Panc1 (cell line): Measurements from ENCODE around the gene TMEM201. TPM values are rescaled to one million over a fixed set of nuclear protein-coding genes. Genes with fewer than 3 reads are reported as not detected.
"Not testable (repeated sequence)": the region's sequence is repeated elsewhere in the genome, so short reads cannot be mapped to it uniquely, and the experiment has no call there.

Experiments used
- ATAC-seq: fragments of 200-7000 bp; cut with Tn5 transposase; 2 replicates; pipeline ENCODE4 v1.9.1; 2020; ENCODE audit warnings: mild to moderate bottlenecking, moderate library complexity
- BruUV-seq: library from RNA; stranded (reverse); fragments of 400-500 nt; replicated peaks from 2 replicates; lab custom pipeline; 2021; lab: Mats Ljungman, UMichigan
- CTCF ChIA-PET: fragments of 300-600 bp; sonication (Branson Sonifier 250); formaldehyde crosslinking; loops from one replicate; lab custom pipeline; 2022; ENCODE audit warnings: antibody characterized with exemption; lab: Charles Lee
- POLR2A ChIA-PET: fragments of 300-600 bp; sonication (Branson Sonifier 250); formaldehyde crosslinking; loops from one replicate; lab custom pipeline; 2022; ENCODE audit warnings: antibody characterized with exemption; lab: Charles Lee
- DNase-seq: peaks from one replicate; pipeline ENCODE4 v3.0.0-alpha.2; 2010; ENCODE audit warnings: low read depth, low spot score
- H3K27ac ChIP-seq: 2 replicates; pipeline ENCODE4 v1.5.1; 2011; ENCODE audit warnings: mild to moderate bottlenecking, low read length, inconsistent platforms
- H3K27me3 ChIP-seq: fragments of 200-500 bp; sonication (Bioruptor generic); 2 replicates; pipeline ENCODE4 v1.6.0; 2014; ENCODE audit warnings: low read length, inconsistent platforms; ENCODE audit not compliant: control insufficient read depth, insufficient read depth
- H3K36me3 ChIP-seq: fragments of 200-500 bp; sonication (Bioruptor generic); 2 replicates; pipeline ENCODE4 v1.5.1; 2014; ENCODE audit warnings: inconsistent platforms, mild to moderate bottlenecking, low read length, moderate library complexity; ENCODE audit not compliant: control insufficient read depth, insufficient read depth
- H3K4me1 ChIP-seq: 2 replicates; pipeline ENCODE4 v1.5.1; 2011; ENCODE audit warnings: inconsistent platforms, mild to moderate bottlenecking, low read length, moderate library complexity; ENCODE audit not compliant: control insufficient read depth, insufficient read depth
- H3K4me3 ChIP-seq, 2 experiments: 2 replicates each; pipeline ENCODE4 v1.5.1; 2011 to 2012; ENCODE audit warnings: low read depth in 2 of 2, low read length in 2 of 2, mild to moderate bottlenecking in 2 of 2, inconsistent platforms in 1 of 2, moderate library complexity in 1 of 2
- H3K9me3 ChIP-seq: fragments of 200-500 bp; sonication (Bioruptor generic); 2 replicates; pipeline ENCODE4 v1.5.1; 2014; ENCODE audit warnings: low read depth, mild to moderate bottlenecking, inconsistent platforms, low read length, moderate library complexity; ENCODE audit not compliant: control insufficient read depth, insufficient read depth
- POLR2AphosphoS5 ChIP-seq: IDR thresholded peaks from 2 replicates; pipeline ENCODE4 v1.6.1; 2012; ENCODE audit warnings: mild to moderate bottlenecking, low read depth, low read length, moderate library complexity
- SIN3A ChIP-seq: IDR thresholded peaks from 2 replicates; pipeline ENCODE4 v1.6.1; 2012; ENCODE audit warnings: low read depth, mild to moderate bottlenecking, low read length, moderate library complexity, borderline replicate concordance; ENCODE audit not compliant: insufficient read depth
- TCF7L2 ChIP-seq: IDR thresholded peaks from 2 replicates; pipeline ENCODE4 v1.6.1; 2011; ENCODE audit warnings: mild to moderate bottlenecking, low read depth, low read length, inconsistent platforms
- in situ Hi-C: cut with HindIII; loops from 2 replicates; pipeline ENCODE4 v1.10.0; 2016; ENCODE audit warnings: low sequenced_read_pairs, low pct_unique_long_range_greater_than_20kb
- intact Hi-C: fragments of 100-400 bp; cut with micrococcal nuclease; formaldehyde crosslinking; loops from one replicate; pipeline ENCODE4 v1.10.0; 2022; ENCODE audit not compliant: unreplicated experiment
- total RNA-seq: library from RNA; stranded (reverse); gene quantifications from one replicate; pipeline ENCODE4 v1.2.1, GENCODE V29; 2021; ENCODE audit not compliant: unreplicated experiment
- TF ChIP-seq, protein P1 (sequence below), 2 experiments: IDR thresholded peaks; 2 replicates each; pipeline ENCODE4 v1.6.1; 2011 to 2012; ENCODE audit warnings: low read depth in 2 of 2, control low read depth in 1 of 2, low read length in 1 of 2, mild to moderate bottlenecking in 1 of 2, moderate library complexity in 1 of 2; ENCODE audit not compliant: insufficient read depth in 1 of 2
- TF ChIP-seq, protein P2 (sequence below): fragments of 450-650 bp; IDR thresholded peaks from 2 replicates; pipeline ENCODE4 v1.5.1; 2017; ENCODE audit warnings: mild to moderate bottlenecking

Gene TMEM201
- total RNA-seq, 1 experiment from 2014 or later: 26.5 TPM

DNA sequence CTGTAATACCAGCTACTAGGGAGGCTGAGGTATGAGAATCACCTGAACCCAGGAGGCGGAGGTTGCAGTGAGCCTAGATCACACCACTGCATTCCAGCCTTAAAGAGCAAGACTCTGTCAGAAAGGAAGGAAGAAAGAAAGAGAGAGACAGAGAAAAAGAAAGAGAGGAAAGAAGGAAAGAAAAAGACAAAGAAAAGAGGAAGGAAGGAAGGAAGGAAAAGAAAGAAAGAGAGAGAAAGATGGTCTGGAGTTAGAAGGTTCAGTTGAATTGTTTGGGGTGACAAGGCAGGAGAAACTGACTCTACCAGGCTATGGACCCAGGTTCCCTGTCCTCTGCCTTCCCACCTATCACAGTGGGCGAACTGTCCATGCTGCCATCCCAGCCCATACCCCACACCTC is 35.4 kb downstream of the TMEM201 start:
- no peaks in the 10 kb centered on the region for H3K27me3 ChIP-seq
- BruUV-seq: no TSS peak
- no peak for ATAC-seq
- H3K27ac ChIP-seq: no peak overlapping the region
- POLR2A ChIA-PET: interaction anchor here (0.6 kb wide), 1 partner anchor 93 kb away, joined by 6 read pairs; no protein-coding TSS in a partner anchor
- no peak for TF ChIP-seq TCF7L2
- TF ChIP-seq POLR2AphosphoS5: no peak
- TF ChIP-seq, protein P1, sequence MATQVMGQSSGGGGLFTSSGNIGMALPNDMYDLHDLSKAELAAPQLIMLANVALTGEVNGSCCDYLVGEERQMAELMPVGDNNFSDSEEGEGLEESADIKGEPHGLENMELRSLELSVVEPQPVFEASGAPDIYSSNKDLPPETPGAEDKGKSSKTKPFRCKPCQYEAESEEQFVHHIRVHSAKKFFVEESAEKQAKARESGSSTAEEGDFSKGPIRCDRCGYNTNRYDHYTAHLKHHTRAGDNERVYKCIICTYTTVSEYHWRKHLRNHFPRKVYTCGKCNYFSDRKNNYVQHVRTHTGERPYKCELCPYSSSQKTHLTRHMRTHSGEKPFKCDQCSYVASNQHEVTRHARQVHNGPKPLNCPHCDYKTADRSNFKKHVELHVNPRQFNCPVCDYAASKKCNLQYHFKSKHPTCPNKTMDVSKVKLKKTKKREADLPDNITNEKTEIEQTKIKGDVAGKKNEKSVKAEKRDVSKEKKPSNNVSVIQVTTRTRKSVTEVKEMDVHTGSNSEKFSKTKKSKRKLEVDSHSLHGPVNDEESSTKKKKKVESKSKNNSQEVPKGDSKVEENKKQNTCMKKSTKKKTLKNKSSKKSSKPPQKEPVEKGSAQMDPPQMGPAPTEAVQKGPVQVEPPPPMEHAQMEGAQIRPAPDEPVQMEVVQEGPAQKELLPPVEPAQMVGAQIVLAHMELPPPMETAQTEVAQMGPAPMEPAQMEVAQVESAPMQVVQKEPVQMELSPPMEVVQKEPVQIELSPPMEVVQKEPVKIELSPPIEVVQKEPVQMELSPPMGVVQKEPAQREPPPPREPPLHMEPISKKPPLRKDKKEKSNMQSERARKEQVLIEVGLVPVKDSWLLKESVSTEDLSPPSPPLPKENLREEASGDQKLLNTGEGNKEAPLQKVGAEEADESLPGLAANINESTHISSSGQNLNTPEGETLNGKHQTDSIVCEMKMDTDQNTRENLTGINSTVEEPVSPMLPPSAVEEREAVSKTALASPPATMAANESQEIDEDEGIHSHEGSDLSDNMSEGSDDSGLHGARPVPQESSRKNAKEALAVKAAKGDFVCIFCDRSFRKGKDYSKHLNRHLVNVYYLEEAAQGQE (IDR thresholded peaks at IDR 0.05; ENCODE audit: insufficient read depth in 1 of 2, low read depth in 2 of 2, low read length in 1 of 2): no peak
- no peak for TF ChIP-seq SIN3A
- TF ChIP-seq, protein P2, sequence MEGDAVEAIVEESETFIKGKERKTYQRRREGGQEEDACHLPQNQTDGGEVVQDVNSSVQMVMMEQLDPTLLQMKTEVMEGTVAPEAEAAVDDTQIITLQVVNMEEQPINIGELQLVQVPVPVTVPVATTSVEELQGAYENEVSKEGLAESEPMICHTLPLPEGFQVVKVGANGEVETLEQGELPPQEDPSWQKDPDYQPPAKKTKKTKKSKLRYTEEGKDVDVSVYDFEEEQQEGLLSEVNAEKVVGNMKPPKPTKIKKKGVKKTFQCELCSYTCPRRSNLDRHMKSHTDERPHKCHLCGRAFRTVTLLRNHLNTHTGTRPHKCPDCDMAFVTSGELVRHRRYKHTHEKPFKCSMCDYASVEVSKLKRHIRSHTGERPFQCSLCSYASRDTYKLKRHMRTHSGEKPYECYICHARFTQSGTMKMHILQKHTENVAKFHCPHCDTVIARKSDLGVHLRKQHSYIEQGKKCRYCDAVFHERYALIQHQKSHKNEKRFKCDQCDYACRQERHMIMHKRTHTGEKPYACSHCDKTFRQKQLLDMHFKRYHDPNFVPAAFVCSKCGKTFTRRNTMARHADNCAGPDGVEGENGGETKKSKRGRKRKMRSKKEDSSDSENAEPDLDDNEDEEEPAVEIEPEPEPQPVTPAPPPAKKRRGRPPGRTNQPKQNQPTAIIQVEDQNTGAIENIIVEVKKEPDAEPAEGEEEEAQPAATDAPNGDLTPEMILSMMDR: no peak
- CTCF ChIA-PET: interaction anchor here (0.6 to 0.8 kb wide), 5 partner anchors 10 to 98 kb away, joined by 4 to 11 read pairs (median 6); no protein-coding TSS in a partner anchor
- H3K36me3 ChIP-seq: no peaks in the 10 kb centered on the region
- intact Hi-C loops: no loop called here
- DNase-seq: no peak
- no peak overlapping the region for H3K4me3 ChIP-seq
- H3K9me3 ChIP-seq: no peaks in the 10 kb centered on the region
- no peaks in the 10 kb centered on the region; the same call in 1 of the 2 replicates for H3K4me1 ChIP-seq
- in situ Hi-C loops: no loop called here

DNA sequence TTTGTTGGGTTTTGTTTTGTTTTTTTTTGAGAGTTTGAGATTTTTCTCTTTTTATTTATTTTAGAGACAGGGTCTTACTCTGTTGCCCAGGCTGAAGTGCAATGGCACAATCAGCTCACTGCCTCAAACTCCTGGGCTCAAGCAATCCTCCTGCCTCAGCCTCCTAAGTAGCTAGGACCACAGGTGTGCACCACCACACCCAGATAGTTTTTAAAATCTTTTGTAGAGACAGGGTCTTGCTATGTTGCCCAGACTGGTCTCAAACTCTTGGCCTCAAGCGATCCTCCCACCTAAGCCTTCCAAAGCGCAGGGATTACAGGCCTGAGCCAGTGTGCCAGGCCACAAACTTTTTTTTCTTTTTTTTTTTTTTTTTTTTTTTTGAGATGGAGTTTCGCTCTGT is 36.3 kb downstream of the TMEM201 start:
- in situ Hi-C loops, ATAC-seq, H3K36me3 ChIP-seq, H3K9me3 ChIP-seq, H3K27ac ChIP-seq, BruUV-seq, H3K27me3 ChIP-seq, H3K4me1 ChIP-seq, POLR2A ChIA-PET, H3K4me3 ChIP-seq, DNase-seq, CTCF ChIA-PET: not testable (repeated sequence)
- intact Hi-C loops: loop anchor here (5.0 kb wide), 2 partner anchors 62 to 242 kb away; no protein-coding TSS in a partner anchor

DNA sequence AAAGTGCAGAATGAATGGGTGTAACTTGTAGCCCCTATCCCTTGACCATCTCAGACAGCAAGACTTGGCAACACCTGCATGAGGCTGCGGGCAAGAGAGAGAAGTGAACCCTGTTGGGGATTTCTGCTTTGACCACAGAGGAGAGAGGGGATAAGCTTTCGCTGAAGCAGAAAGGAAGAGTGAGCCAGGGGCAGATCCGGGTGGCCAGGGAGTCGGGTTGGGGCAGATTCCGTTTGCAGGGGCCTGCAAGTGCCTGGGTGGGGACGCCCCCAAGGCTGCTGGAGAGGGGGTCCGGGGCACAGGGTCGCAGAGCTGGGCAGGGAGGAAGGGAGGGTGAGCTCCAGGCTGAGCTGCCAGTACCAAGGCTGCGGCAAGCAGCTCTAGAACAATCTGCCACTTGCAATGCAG is 37.5 kb downstream of the TMEM201 start:
- DNase-seq (no peak), ATAC-seq (no peak)
- intact Hi-C loops (loop anchor here (5.0 kb wide), 2 partner anchors 61 to 241 kb away; no protein-coding TSS in a partner anchor), in situ Hi-C loops (no loop called here)
- BruUV-seq: no TSS peak
- Histone ChIP-seq H3K36me3 (no peaks in the 10 kb centered on the region), H3K4me1 (no peaks in the 10 kb centered on the region; the same call in 1 of the 2 replicates), H3K27me3 (no peaks in the 10 kb centered on the region), H3K4me3 (peak overlapping the region; percentile 48 to 74), H3K9me3 (no peaks in the 10 kb centered on the region), H3K27ac (no peak overlapping the region)
- POLR2A ChIA-PET: no interaction called here
- CTCF ChIA-PET: interaction anchor here (0.6 to 2.1 kb wide), 6 partner anchors 11 to 63 kb away, joined by 3 to 11 read pairs (median 6); no protein-coding TSS in a partner anchor
- TF ChIP-seq, protein P1 (IDR thresholded peaks at IDR 0.05; ENCODE audit: insufficient read depth in 1 of 2, low read depth in 2 of 2, low read length in 1 of 2): no peak
- TF ChIP-seq TCF7L2: no peak
- TF ChIP-seq SIN3A: no peak
- TF ChIP-seq, protein P2: no peak
- no peak for TF ChIP-seq POLR2AphosphoS5
